ENCODE data around the gene SLC8B1.

Gene SLC8B1

GRCh38 chr12:113329022-113329790 lies 5.7 kb downstream of the SLC8B1 start:
- DNase-seq (ENCODE audit: low spot score), result no peak
- no peak for TF ChIP-seq CTCF (IDR thresholded peaks at IDR 0.05; ENCODE audit: extremely low read depth, missing control alignments)

- no peak for DNase-seq (ENCODE audit: low spot score)
- no peak for TF ChIP-seq CTCF (IDR thresholded peaks at IDR 0.05; ENCODE audit: extremely low read depth, missing control alignments)
Observed at GRCh38 chr12:113328368-113328889, 6.5 kb downstream of the SLC8B1 start.

- TF ChIP-seq CTCF (IDR thresholded peaks at IDR 0.05; ENCODE audit: extremely low read depth, missing control alignments), result no peak
- DNase-seq (ENCODE audit: low spot score), result no peak
Observed at GRCh38 chr12:113326775-113327395, 8.0 kb downstream of the SLC8B1 start.

- DNase-seq (ENCODE audit: low spot score), result no peak
- TF ChIP-seq CTCF (IDR thresholded peaks at IDR 0.05; ENCODE audit: extremely low read depth, missing control alignments), result no peak
Observed at GRCh38 chr12:113325916-113326315, 9.0 kb downstream of the SLC8B1 start.

- no peak for TF ChIP-seq CTCF (IDR thresholded peaks at IDR 0.05; ENCODE audit: extremely low read depth, missing control alignments)
Observed at GRCh38 chr12:113322343-113322742, 12.6 kb downstream of the SLC8B1 start.

GRCh38 chr12:113320401-113320800 lies 14.5 kb downstream of the SLC8B1 start:
- no peak for DNase-seq (ENCODE audit: low spot score)
- TF ChIP-seq CTCF (IDR thresholded peaks at IDR 0.05; ENCODE audit: extremely low read depth, missing control alignments), result no peak

More at GRCh38 chr12:113322343-113322742, 12.6 kb downstream of the SLC8B1 start:
- DNase-seq (ENCODE audit: low spot score), result no peak

GRCh38 chr12:113318900-113319628 lies 15.8 kb downstream of the SLC8B1 start:
- TF ChIP-seq CTCF (IDR thresholded peaks at IDR 0.05; ENCODE audit: extremely low read depth, missing control alignments), result no peak
- DNase-seq (ENCODE audit: low spot score), result no peak

Data from GM20000 (cell line).